Right lobe of liver (tissue), 4 donors: ENCODE data around the gene PEX16.

Experiments used
- CTCF ChIP-seq, 4 donors: fragments of 200-600 bp in 3 of 4; fragments of 450-650 bp in 1 of 4; IDR thresholded peaks; one replicate each; pipeline versions ENCODE4 v1.5.1 to v1.8.0; 2016 to 2022; ENCODE audit warnings: antibody characterized with exemption in 4 of 4, mild to moderate bottlenecking in 2 of 4
- POLR2A ChIP-seq: fragments of 450-650 bp; IDR thresholded peaks from one replicate; pipeline ENCODE4 v1.6.1; 2017; ENCODE audit warnings: antibody characterized with exemption, mild to moderate bottlenecking
- donor health status: DM: no; HTN: no; CAD: no.
- donor health status: DM: no; HTN: no; CAD: no.
- donor health status: DM: no; HTN: yes; CAD: no.

GRCh38 chr11:45886816-45887520, 30.7 kb downstream of the PEX16 start:
- TF ChIP-seq CTCF (IDR thresholded peaks at IDR 0.05), result no peak
- no peak for TF ChIP-seq POLR2A
